Mesothelial cell of epicardium (in vitro differentiated cells): ENCODE results near the gene THBD. TPM values are rescaled to one million over a fixed set of nuclear protein-coding genes. Genes with fewer than 3 reads are reported as not detected.
A peak's percentile ranks its signal among the peaks of the same experiment; 100 is the strongest.

Source experiments
- DNase-seq, 2 experiments: peaks; one replicate each; pipeline ENCODE4 v3.0.0; 2021; ENCODE audit warnings: low spot score in 2 of 2; ENCODE audit not compliant: unreplicated experiment in 2 of 2
- H3K27ac Mint-ChIP-seq: 2 replicates; pipeline ENCODE4 v1.8.0; 2021; ENCODE audit warnings: mixed read lengths
- H3K27me3 Mint-ChIP-seq: 2 replicates; pipeline ENCODE4 v1.8.0; 2021; ENCODE audit warnings: low read depth, mixed read lengths
- H3K36me3 Mint-ChIP-seq: 2 replicates; pipeline ENCODE4 v1.8.0; 2021; ENCODE audit warnings: mixed read lengths
- H3K4me1 Mint-ChIP-seq: 2 replicates; pipeline ENCODE4 v1.8.0; 2021; ENCODE audit warnings: mixed read lengths
- H3K4me3 Mint-ChIP-seq: 2 replicates; pipeline ENCODE4 v1.8.0; 2021; ENCODE audit warnings: mild to moderate bottlenecking, moderate library complexity, mixed read lengths
- H3K9me3 Mint-ChIP-seq: 2 replicates; pipeline ENCODE4 v1.8.0; 2021; ENCODE audit warnings: mixed read lengths
- CTCF ChIP-seq: fragments of 200-600 bp; sonication (generic); IDR thresholded peaks from one replicate; pipeline ENCODE4 v1.5.0; 2021; ENCODE audit warnings: antibody characterized with exemption; ENCODE audit not compliant: unreplicated experiment
- total RNA-seq: library from RNA; stranded (reverse); gene quantifications from 3 replicates; pipeline ENCODE4 v1.2.1, GENCODE V29; 2021

THBD gene
- 0.68 to 0.85 TPM (median 0.82 TPM) in 3 replicates for total RNA-seq

GRCh38 chr20:23049201-23050075 is at the start of gene THBD:
Gene THBD, minus strand, starts transcription at chr20:23049672. Its CDS starts 168 bp downstream, at chr20:23049504.
- DNase-seq: no peak
- no peak for TF ChIP-seq CTCF
- Mint-ChIP-seq H3K27me3 (peaks cover 89% of the 10 kb centered on the region), H3K4me1 (peaks cover 18% of the 10 kb centered on the region), H3K4me3 (peak within 1 kb of the TSS; percentile 81), H3K36me3 (no peaks in the 10 kb centered on the region), H3K27ac (no peak within 1 kb of the TSS), H3K9me3 (no peaks in the 10 kb centered on the region)

- no peak for TF ChIP-seq CTCF
- Mint-ChIP-seq H3K27me3 (peaks cover 6% of the 10 kb centered on the region), H3K4me3 (no peak overlapping the region), H3K36me3 (no peaks in the 10 kb centered on the region), H3K27ac (no peak overlapping the region), H3K4me1 (peaks cover 16% of the 10 kb centered on the region), H3K9me3 (no peaks in the 10 kb centered on the region)
- DNase-seq: no peak
Observed at GRCh38 chr20:23097636-23098580, 48.4 kb upstream of the THBD start.

GRCh38 chr20:23096986-23097520 is 47.6 kb upstream of the THBD start:
- Mint-ChIP-seq H3K4me3 (no peak overlapping the region), H3K27ac (no peak overlapping the region), H3K27me3 (peaks cover 10% of the 10 kb centered on the region), H3K4me1 (peaks cover 20% of the 10 kb centered on the region), H3K9me3 (no peaks in the 10 kb centered on the region), H3K36me3 (no peaks in the 10 kb centered on the region)
- no peak for DNase-seq
- TF ChIP-seq CTCF: no peak

- H3K4me1 Mint-ChIP-seq: peaks cover 21% of the 10 kb centered on the region
- no peaks in the 10 kb centered on the region for H3K9me3 Mint-ChIP-seq
- no peak overlapping the region for H3K27ac Mint-ChIP-seq
- H3K27me3 Mint-ChIP-seq: peaks cover 13% of the 10 kb centered on the region
- DNase-seq: no peak
- no peaks in the 10 kb centered on the region for H3K36me3 Mint-ChIP-seq
- no peak for TF ChIP-seq CTCF
- H3K4me3 Mint-ChIP-seq: no peak overlapping the region
Observed at GRCh38 chr20:23096097-23096496, 46.6 kb upstream of the THBD start.

- no peak for DNase-seq
- Mint-ChIP-seq H3K4me3 (no peak overlapping the region), H3K36me3 (no peaks in the 10 kb centered on the region), H3K27ac (no peak overlapping the region), H3K27me3 (peaks cover 14% of the 10 kb centered on the region), H3K9me3 (no peaks in the 10 kb centered on the region), H3K4me1 (peaks cover 17% of the 10 kb centered on the region)
- TF ChIP-seq CTCF: no peak
Observed at GRCh38 chr20:23095499-23095898, 46.0 kb upstream of the THBD start.
